ENCODE measurements around the gene SLCO2A1. TPM values are rescaled to one million over a fixed set of nuclear protein-coding genes. Genes with fewer than 3 reads are reported as not detected.

SLCO2A1 gene
- polyA plus RNA-seq, 1 donor: 19.5 TPM

DNA sequence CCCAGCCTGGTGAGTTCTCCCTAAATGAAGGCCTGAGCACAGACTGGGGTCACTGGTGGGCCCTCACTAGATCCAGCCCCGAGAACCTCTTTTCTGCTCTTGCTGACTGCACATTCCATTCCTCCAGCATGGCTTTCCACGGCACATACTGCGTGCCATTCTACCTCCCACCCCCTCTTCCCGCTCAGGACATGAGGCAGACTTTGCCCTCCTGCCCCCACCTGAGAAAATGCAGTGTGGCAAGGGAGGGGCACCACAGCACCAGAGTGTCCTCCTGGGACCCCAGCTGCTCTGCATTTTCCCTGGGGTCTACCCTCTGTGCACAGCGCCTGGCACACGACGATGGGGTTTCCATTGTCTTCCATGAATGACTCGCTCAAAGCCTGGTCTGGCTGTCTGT lies 6.1 kb upstream of the SLCO2A1 start:
- DNase-seq: no peak

DNA sequence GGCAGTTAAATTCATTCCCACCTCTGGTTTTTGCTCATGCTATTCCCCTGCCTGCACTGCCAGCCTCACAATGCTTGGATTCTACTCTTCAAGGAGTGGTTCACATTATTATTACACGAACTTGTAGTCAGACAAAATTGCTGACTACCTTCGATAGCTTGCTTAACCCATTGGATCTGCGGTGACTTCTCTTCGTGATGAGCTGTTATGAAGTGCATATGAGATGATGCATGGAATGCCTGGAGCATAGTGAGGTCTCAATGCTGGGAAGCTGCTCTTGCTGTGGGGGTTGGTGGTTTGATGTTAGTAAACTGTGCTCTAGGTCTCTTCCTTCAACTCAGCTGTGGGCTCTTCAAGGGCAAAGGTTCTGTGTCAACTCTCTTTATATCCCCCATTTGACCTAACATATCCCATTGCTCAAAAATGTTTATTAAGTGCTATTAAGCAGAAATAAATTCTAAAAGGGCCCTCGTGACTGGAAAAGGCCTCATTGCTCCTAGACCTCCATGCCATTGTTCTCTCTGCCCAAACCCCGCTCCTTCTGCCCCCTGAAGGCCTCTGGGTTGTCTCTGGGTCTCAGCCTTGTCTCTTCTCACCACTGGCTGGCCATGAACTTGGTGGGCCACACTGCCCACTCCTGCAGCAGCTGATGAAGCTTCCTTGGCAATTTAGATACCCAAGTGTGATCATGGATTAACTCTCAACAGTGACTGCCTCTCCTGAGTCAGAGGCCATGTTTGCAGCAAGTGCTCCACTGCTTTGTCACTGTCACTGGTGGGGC lies 4.5 kb upstream of the SLCO2A1 start:
- DNase-seq: no peak

GRCh38 chr3:134033315-134033996 lies 3.7 kb upstream of the SLCO2A1 start:
- DNase-seq: no peak

- no peak for DNase-seq
Measured at GRCh38 chr3:134031348-134031915, 1.7 kb upstream of the SLCO2A1 start.

DNA sequence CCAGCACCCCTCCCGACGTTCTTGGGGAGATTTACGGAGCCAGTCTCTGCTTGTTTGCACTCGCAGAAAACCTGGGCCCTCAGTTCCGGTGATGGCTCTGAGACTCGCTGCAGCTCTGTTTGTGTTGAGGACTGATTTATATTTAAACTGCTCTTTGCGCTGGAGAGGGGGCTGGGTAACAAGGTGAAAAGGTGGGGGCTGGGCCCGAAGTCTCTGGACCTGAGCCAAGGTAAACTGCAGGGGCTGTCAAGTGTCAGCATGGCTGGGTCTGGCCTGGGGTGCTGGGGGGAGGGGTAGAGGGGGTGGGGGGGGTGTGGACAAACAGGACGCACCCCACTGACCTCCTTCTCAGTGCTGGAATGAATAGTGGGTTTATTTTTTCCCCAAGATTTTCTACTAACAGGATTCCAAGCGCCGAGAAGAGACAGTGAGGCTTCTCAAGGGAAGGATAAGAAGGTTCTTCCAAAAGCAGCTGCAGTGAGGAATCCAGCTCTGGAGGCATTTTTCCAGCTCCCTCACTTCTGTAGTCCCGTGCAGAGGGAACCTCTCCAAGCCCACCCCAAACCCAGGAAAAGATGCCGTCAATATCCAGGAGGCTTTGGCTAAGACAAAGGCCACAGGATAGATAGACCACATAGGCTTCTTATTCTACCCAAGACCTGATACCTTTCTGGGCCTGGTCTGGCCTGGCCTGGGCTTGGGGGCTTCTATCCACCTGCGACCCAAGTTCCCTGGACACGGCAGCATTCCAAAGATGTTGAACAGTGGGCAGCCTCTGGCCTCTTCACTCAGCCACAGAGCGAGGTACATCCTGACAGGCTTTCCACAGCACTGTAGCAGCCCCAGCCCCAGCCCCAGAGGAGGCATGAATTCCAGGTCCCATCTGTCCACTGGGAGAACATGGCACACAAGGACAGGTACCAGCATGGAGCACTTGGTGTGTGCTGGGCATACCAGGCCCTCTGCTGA lies 938 bp upstream of the SLCO2A1 start:
- DNase-seq: peak; percentile 77

DNA sequence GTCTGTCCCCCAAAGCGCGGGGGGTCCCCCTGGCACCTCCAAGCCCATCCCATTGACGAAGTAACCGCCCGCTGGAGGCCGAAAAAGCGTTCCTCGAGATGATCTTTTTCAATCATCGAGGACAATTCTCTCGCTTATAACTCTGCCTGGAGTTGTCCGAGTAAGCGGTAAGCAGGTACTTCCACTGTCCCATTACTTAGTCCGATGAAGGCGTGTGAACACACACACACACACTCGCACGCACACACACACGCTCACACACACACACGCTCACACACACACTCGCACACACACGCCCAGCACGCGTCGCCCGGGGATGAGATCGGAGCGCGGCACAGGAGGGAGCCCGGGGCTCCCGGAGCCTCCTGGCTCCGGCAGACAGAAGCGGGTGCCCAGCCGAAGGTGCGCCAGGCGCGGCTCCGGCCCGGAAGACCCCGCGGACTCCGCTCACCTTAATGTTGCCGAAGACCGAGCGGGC lies 430 bp downstream of the SLCO2A1 start:
- DNase-seq: peak; percentile 35

DNA sequence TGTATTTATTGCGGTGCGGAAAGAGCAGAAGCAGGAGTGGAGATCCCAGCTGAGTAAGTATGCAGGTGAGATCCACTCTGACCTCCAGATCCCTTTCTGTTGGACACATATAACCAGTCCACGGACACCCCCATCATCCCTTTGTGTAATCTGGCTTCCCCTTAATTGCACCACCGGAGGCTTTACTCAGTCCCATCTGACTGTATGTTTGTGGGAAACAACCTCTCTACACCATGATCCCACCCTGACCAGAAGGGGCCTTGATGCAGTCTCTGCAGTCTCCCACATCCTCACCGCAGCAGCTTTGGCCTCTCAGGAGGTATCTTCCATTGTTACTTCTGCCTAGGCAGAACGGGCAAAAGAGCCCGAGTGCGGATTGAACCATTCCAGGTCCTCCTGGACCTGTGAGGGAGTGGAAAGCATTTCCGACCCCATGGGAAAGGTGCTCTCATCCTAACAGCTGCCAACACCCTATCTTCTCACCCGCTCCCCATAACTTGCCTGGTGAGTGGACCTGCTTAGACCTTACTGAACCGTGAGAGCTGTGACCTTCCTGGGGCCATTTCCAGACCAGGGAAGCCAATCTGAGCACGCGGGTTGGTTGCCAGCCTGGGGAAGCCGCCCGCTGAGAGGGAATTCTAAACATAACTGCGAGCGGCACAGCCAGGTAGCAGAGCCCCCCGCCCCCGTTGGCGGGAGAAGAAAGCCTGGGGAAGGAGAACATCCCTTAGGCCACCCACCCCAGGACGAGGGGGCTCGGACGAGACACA lies 1.1 kb downstream of the SLCO2A1 start:
- peak; percentile 18 for DNase-seq

DNA sequence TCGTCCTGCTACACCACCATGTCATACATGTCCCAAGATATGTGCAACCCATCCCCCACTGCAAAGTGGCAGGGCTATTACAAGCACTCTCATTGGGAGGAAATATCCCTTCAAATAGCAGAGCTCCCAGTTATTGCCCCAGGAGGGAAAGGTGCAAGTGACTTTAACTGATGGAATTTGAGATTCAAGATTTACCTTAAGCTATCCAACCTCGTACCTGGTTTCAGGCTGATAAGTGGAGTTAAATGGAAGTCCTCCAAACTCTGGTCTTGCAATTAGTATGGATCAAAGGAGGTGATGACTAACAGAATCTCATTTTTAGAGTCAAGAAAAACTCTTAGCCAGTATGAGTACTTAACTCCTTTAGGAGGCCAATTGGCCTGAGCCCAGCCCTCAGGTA lies 2.1 kb downstream of the SLCO2A1 start:
- DNase-seq: no peak

GRCh38 chr3:134020135-134020680 lies 9.5 kb downstream of the SLCO2A1 start:
- DNase-seq: no peak

DNA sequence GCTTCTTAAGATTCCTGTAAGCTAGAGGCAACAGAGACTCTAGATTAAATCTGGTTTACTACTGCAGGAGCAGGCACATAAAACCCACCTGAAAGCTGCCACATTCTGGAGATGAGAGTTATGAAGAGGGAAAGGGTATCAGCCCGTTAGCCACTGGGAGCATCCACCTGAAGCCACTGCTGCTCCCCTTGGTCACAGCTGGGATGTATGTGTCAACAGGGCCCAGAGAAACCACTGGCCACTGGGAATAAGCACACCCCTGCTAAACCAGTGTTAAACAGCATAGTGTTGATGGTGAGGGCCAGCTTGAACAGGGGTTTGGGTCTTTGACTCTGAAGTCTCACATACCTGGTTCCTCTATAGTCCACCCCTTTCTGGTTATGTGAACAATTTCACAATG lies 10.9 kb downstream of the SLCO2A1 start:
- no peak for DNase-seq

DNA sequence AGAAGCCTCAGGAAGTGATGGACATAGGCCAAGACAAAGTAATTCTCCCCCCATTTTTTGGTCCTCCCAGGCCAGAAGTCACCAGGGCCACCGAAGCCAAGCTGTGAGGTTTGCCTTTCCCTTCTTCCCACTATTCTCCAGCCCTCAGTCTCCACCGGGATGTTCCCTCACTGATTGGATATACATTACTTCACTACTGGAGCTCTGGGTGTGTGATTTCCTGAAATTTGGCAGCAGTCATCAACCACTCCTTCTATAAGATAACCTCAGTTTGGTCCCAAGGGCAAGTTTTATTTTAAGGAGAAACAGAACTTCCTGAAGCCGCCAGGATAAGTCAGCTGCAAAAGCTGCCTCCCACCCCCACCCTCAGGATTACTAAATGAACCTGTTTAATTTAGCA lies 11.3 kb downstream of the SLCO2A1 start:
- no peak for DNase-seq

DNA sequence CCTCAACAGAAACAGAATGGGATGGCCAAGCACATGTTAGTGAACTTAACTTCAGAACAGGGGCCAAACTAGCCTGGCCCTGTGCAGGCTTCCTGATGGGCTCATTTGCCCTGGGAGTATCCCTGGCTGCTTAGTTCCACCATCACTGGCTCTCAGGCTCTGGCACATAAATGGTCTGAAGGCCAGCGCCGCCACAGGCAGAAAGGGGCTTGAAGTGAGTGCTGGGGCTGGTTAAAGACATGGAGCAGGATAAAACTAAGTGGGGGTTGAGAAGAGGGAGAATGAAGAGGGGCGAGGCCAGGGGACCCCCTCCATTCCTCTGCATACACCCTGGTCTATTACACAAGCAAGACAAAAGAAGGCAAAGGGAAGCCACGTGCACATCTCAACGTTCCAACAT lies 12.2 kb downstream of the SLCO2A1 start:
- no peak for DNase-seq

DNA sequence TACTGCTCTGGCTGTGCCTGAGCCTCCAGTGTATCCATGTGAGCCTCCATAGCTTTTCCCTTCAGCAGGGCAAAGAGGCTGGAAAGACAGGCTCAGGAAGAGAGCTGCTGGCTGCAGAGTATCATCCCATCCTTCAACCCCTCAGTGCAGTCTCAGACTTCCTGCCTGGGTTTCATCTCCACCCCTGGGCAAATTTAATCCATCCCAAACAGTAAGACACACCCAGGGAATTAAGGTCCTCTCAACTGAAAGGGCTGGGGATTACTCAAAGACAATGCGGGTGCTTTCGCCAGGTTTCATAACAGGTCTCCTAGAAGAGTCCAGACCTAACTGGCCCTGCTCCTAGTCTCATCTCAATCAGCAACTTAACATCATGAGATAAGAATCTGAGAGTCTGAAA lies 15.5 kb downstream of the SLCO2A1 start:
- DNase-seq: no peak

DNA sequence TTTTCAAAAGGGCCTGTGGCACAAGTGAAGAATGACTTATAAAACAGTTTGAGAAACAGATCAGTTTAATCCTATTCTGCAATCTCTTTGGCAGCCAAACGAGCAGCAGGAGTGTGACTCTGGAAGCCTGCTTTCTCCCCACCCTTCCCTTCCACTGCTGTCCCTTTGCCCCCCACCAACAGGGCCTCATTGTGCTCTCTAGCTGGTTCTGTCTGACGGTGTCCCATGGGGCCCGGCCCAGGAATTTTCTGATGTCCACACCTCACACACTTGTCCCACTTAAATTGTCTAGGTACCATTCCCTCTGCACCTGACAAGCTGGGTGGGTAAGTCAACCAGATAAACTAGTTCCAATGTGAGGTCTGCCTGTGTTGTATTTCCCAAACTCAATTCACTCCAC lies 16.4 kb downstream of the SLCO2A1 start:
- no peak for DNase-seq

DNA sequence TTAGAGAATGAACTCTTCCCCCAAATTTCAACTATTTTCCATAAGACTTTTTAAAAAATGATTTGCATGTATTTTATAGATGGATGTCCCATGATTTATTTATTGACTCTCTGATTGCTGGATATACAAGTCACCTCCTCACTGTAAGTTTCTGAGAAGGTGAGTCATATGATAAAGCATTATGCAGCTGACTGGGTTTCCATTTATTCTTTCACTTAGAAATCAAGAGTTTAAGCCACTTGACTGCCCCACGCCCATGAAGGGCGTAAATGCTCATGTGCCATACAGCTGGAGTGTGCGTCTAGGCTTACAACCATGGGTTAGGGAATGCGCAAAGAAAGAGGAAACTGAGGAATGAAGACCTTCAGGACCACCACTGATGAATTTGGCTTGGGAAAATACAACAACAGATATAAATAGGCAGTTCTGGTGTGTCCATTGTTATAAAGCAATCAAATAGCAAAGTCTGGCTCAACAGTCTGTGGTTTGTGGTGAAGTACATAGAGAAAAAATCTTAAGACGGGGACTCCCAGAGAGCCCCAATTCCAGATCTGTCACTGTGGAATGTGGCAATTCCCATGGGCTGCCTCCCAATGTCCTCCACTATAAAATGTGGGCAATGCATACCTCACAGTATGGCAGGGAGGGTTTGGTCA lies 20.3 kb downstream of the SLCO2A1 start:
- no peak for DNase-seq

- DNase-seq: no peak
Measured at GRCh38 chr3:134008630-134009156, 21.0 kb downstream of the SLCO2A1 start.

- no peak for DNase-seq
Measured at GRCh38 chr3:134007819-134008218, 21.9 kb downstream of the SLCO2A1 start.

GRCh38 chr3:134004841-134005240 lies 24.9 kb downstream of the SLCO2A1 start:
- no peak for DNase-seq

DNA sequence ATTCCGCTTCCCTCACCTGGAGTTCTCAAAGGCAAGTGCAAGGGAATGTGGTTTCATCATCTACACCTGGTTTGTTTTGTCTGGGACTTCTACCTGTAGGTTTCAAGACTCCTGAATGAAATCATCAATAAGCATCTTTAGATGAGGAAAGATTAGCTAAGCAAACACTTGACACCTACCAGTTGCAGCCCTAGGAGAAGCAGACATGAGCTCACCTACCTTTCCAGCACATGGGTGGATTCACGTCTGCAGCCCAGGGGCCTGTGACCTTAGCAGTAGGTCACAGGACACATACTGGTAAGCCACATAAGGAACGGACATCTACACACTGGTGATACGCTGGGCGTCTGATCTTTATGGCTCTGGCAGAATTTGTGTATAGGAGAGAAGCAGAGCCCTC lies 26.7 kb downstream of the SLCO2A1 start:
- no peak for DNase-seq

- DNase-seq: no peak
Measured at GRCh38 chr3:134002306-134002705, 27.4 kb downstream of the SLCO2A1 start.

Measured in left kidney (tissue), 2 donors.